DOHH2 (cell line): Measurements from ENCODE around the gene SCYGR6.

ENCODE experiments used
- H3F3A ChIP-seq: fragments of 200-600 bp; sonication (generic), shearing (Covaris generic); 2 replicates; pipeline ENCODE4 v1.6.0; 2016; ENCODE audit warnings: antibody characterized with exemption, mild to moderate bottlenecking; ENCODE audit not compliant: control insufficient read depth, insufficient read depth
- H3K27ac ChIP-seq: fragments of 200-600 bp; sonication (generic); 2 replicates; pipeline ENCODE4 v1.5.1; 2014; ENCODE audit warnings: low read depth, mild to moderate bottlenecking, low read length, moderate library complexity
- H3K27me3 ChIP-seq: fragments of 200-600 bp; sonication (generic); 2 replicates; pipeline ENCODE4 v1.6.1; 2014; ENCODE audit warnings: mild to moderate bottlenecking, low read length, mixed read lengths; ENCODE audit not compliant: control insufficient read depth
- H3K36me3 ChIP-seq: fragments of 200-600 bp; sonication (generic); 2 replicates; pipeline ENCODE4 v1.6.1; 2014; ENCODE audit warnings: mild to moderate bottlenecking, low read length, moderate library complexity, mixed read lengths; ENCODE audit not compliant: control insufficient read depth
- H3K4me1 ChIP-seq: fragments of 200-600 bp; sonication (generic); 2 replicates; pipeline ENCODE4 v1.6.1; 2014; ENCODE audit warnings: mild to moderate bottlenecking, low read length, mixed read lengths; ENCODE audit not compliant: control insufficient read depth
- H3K4me2 ChIP-seq: fragments of 200-600 bp; sonication (generic); 2 replicates; pipeline ENCODE4 v1.6.0; 2014; ENCODE audit warnings: mild to moderate bottlenecking, low read length, moderate library complexity
- H3K4me3 ChIP-seq: fragments of 200-600 bp; sonication (generic); 2 replicates; pipeline ENCODE4 v1.5.1; 2014; ENCODE audit warnings: mild to moderate bottlenecking, low read length, mixed read lengths
- H3K79me2 ChIP-seq: fragments of 200-600 bp; sonication (generic); 2 replicates; pipeline ENCODE4 v1.6.1; 2014; ENCODE audit warnings: mild to moderate bottlenecking, low read length, mixed read lengths; ENCODE audit not compliant: control insufficient read depth
- H3K9me2 ChIP-seq: fragments of 200-600 bp; sonication (generic); replicated peaks from 2 replicates; pipeline ENCODE4 v1.6.1; 2014; ENCODE audit warnings: mild to moderate bottlenecking, low read length, mixed read lengths; ENCODE audit not compliant: control insufficient read depth
- H3K9me3 ChIP-seq: fragments of 200-600 bp; sonication (generic); 2 replicates; pipeline ENCODE4 v1.6.1; 2014; ENCODE audit warnings: antibody characterized with exemption, low read length, mixed read lengths; ENCODE audit not compliant: control insufficient read depth, insufficient read depth
- H4K20me1 ChIP-seq: fragments of 200-600 bp; sonication (generic); 2 replicates; pipeline ENCODE4 v1.6.0; 2014; ENCODE audit warnings: low read depth, mild to moderate bottlenecking, antibody characterized with exemption, low read length, moderate library complexity; ENCODE audit not compliant: control insufficient read depth, insufficient read depth
- CTCF ChIP-seq: fragments of 200-600 bp; sonication (generic); IDR thresholded peaks from one replicate; pipeline ENCODE4 v1.5.1; 2014; ENCODE audit warnings: antibody characterized with exemption, mild to moderate bottlenecking, low read depth, low read length; ENCODE audit not compliant: poor library complexity, severe bottlenecking
- EZH2phosphoT487 ChIP-seq: fragments of 200-600 bp; sonication (generic); IDR thresholded peaks from 2 replicates; pipeline ENCODE4 v1.6.1; 2017; ENCODE audit warnings: borderline replicate concordance, mild to moderate bottlenecking, antibody characterized with exemption, low read length, moderate library complexity, mixed read lengths

Gene SCYGR6

GRCh38 chr2:227772197-227772661 lies 47.7 kb upstream of the SCYGR6 start:
- Histone ChIP-seq H3K27ac (no peak overlapping the region), H3K4me3 (no peak overlapping the region), H3K9me2 (no peaks in the 10 kb centered on the region), H3K27me3 (no peaks in the 10 kb centered on the region), H3K4me2 (no peak overlapping the region), H3K36me3 (no peaks in the 10 kb centered on the region), H3K79me2 (no peaks in the 10 kb centered on the region), H3F3A (no peaks in the 10 kb centered on the region), H4K20me1 (no peaks in the 10 kb centered on the region), H3K9me3 (no peaks in the 10 kb centered on the region), H3K4me1 (no peaks in the 10 kb centered on the region)
- TF ChIP-seq EZH2phosphoT487, result no peak
- no peak for TF ChIP-seq CTCF

- Histone ChIP-seq H3K36me3 (no peaks in the 10 kb centered on the region), H3K27ac (no peak overlapping the region), H3K9me2 (no peaks in the 10 kb centered on the region), H3K9me3 (no peaks in the 10 kb centered on the region), H3K4me2 (no peak overlapping the region), H4K20me1 (no peaks in the 10 kb centered on the region), H3K79me2 (no peaks in the 10 kb centered on the region), H3K4me3 (no peak overlapping the region), H3K4me1 (no peaks in the 10 kb centered on the region), H3F3A (no peaks in the 10 kb centered on the region), H3K27me3 (no peaks in the 10 kb centered on the region)
- TF ChIP-seq EZH2phosphoT487 (no peak), CTCF (no peak)
Measured at GRCh38 chr2:227767830-227768229, 43.3 kb upstream of the SCYGR6 start.

- TF ChIP-seq EZH2phosphoT487 (no peak), CTCF (peak; percentile 84)
- no peaks in the 10 kb centered on the region for H3K9me3 ChIP-seq
- no peak overlapping the region for H3K4me2 ChIP-seq
- no peak overlapping the region for H3K4me3 ChIP-seq
- no peaks in the 10 kb centered on the region for H3K9me2 ChIP-seq
- no peaks in the 10 kb centered on the region for H3K27me3 ChIP-seq
- H3K79me2 ChIP-seq, result no peaks in the 10 kb centered on the region
- no peaks in the 10 kb centered on the region for H4K20me1 ChIP-seq
- no peaks in the 10 kb centered on the region for H3K4me1 ChIP-seq
- H3K36me3 ChIP-seq, result no peaks in the 10 kb centered on the region
- H3K27ac ChIP-seq, result no peak overlapping the region
- H3F3A ChIP-seq, result no peaks in the 10 kb centered on the region
Measured at GRCh38 chr2:227766373-227766883, 41.9 kb upstream of the SCYGR6 start.
